Iris pigment epithelial cell (primary cell): ENCODE results near the gene P4HB.
A peak's percentile ranks its signal among the peaks of the same experiment; 100 is the strongest.
"Not testable (repeated sequence)": the region's sequence is repeated elsewhere in the genome, so short reads cannot be mapped to it uniquely, and the experiment has no call there.

Experiments used
- DNase-seq: peaks from one replicate; pipeline ENCODE4 v3.0.0-alpha.2; 2011; ENCODE audit warnings: low read depth

Gene P4HB

GRCh38 chr17:81845881-81846742 lies 14.2 kb downstream of the P4HB start:
- no peak for DNase-seq

DNA sequence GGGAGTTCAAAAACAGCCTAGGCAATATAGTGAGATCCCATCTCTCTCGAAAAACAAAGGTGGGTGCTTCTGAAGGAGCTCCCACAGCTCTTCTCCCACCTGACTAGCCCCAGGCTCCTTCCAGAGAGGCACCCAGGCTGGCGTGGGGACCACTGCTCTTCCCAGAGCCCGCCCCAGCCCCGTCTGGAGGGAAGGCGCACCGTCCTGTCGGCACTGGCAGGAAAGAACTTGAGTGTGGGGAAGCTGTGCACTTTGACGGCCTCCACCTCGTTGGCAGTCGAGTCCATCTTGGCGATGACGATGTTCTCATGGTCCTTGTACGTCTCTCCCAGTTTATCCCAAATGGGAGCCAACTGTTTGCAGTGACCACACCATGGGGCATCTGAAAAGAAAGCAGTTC lies 15.0 kb downstream of the P4HB start:
- DNase-seq = no peak

DNA sequence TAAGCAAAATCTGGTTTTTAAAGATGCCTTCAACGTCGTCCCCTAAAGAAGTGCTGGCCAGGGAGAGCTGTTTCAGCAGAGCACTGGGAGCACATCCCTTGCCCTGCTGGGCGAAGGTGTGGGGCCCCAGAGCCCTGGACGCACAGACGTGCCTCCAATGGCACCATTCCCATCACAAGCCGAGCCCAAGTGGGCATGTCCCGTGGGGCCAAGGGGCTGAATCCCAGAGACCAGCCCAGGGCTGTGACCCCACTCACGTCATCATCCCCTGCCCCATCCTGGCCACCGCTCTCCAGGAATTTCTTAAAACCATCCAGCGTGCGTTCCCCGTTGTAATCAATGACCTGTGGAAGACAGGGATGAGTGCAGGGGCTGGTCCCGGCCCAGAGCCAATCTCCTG lies 15.4 kb downstream of the P4HB start:
- no peak for DNase-seq

DNA sequence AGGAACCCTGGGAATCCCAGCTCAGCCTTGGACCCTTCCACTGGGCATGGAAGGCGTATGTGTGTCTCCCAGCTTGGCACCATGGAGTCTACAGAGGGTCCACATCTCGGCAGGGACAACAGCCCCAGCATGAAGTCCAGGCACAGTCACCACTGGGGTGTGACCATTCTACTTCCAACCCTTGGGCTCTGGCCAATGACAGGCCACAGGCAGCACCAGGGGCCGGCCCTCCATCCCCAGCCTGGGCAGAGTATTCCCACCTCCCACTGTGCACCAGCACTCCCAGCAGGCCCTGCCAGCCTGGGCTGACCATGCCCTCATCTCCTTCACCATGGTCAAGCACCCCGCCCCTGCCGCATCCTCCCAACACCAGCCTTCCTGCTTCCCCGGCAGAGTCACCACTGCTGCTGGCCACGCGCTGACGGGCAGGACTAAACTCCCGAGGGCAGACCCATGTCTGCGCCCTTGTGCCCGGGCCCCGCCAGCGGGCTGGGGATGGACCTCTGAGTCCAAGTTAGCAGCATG lies 15.9 kb downstream of the P4HB start:
- no peak for DNase-seq

DNA sequence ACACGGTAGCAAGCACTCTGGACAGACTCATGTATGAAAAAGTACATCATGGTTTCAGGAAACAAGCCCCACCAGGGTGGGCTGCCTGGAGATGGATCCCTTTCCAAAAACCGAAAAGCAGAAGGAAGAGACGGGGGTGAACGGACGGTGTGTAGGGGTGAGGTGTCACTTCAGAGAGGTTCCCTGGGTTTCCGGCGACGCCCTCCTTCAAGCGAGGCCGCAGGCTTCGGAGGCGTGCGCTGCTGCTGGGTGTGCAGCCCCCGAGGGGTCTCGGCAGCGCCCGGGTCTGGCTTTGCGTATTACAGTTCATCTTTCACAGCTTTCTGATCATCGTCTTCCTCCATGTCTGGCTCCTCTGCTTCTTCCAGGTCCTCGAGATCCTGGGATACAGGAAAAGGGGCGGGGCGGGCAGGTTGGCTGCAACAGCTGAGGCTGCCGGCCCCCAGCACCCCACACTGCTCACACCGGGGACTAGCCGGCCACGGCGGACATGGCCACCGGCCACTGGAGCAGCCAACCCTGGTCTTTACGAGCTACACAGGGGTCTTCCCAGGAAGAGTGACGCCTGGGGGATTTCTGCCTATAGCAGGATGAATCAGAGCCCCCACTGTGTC lies 16.5 kb downstream of the P4HB start:
- no peak for DNase-seq

GRCh38 chr17:81842725-81843504 lies 17.4 kb downstream of the P4HB start:
- peak; percentile 68 for DNase-seq

- no peak for DNase-seq
Observed at GRCh38 chr17:81842378-81842724, 18.0 kb downstream of the P4HB start.

- DNase-seq = no peak
Observed at GRCh38 chr17:81841866-81842265, 18.5 kb downstream of the P4HB start.

GRCh38 chr17:81840826-81841778 lies 19.2 kb downstream of the P4HB start:
- DNase-seq = no peak

GRCh38 chr17:81840059-81840458 lies 20.3 kb downstream of the P4HB start:
- not testable (repeated sequence) for DNase-seq

- DNase-seq = no peak
Observed at GRCh38 chr17:81839301-81839700, 21.0 kb downstream of the P4HB start.

DNA sequence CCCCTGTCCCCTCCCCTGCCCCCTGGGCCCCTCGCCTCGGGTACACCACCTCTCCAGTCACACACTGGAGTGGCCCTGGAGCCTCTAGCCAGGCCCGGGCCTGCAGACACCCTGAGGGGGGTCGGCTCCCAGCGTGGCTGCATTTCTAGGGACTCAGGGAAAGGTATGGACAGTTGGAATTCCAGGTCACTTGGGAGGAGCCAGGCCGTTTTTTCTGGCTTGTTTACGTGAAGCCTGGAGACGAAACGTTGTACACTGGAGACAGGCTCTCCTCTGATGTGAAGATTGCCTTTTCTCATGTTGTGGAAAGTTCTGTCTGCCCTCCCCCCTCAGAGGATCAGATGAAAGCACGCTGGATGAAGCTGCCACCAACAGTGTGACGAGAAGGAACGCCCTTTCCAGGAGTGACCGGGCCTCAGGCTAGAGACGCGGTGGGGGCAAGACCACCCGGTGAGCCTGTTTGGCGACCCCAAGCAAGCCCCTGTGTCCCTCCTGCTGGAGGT lies 21.5 kb downstream of the P4HB start:
- no peak for DNase-seq

DNA sequence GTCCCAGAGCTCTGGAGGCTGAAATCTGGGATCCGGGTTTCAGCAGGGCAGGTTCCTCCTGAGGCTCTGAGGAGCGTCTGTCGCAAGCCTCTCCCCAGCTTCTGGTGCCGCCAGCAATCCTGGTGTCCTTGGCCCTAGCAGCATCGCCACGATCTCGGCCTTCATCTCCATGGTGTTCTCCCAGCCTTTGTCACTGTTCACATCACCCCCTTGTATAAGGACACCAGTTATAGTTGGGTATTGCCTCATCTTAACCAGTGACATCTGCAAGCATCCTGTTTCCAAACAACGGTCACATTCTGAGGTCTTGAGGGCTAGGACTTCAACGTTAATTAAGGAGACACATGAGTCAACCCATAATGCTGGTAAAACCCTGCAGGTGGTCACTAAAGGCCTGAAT lies 22.7 kb downstream of the P4HB start:
- no peak for DNase-seq

DNA sequence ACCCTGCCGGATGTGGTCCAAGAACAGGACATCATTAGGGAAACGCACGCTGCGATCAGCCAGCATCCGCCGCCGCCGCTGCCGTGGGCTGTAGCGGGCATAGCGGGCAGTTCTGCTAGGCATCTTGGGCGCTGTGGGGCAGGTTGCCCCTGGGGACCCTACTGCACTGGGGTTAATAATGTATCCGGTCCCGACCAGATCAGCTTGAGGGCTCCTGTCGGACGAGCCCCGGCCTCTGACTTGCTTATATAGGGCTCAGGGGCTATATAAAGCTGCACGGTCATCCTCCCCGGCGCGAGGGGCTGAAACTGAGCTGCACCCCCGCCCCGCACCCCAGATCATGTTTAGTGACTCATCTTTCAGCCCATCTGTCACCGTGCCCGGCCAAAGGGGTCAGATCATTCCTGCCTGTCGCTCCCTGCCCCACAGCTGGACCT lies 25.5 kb downstream of the P4HB start, which contains the start of gene PPP1R27:
PPP1R27 (minus strand) TSS at position 220 of the 437 bp plus-strand sequence; CDS start at position 123, 97 bp downstream.
- no peak for DNase-seq

DNA sequence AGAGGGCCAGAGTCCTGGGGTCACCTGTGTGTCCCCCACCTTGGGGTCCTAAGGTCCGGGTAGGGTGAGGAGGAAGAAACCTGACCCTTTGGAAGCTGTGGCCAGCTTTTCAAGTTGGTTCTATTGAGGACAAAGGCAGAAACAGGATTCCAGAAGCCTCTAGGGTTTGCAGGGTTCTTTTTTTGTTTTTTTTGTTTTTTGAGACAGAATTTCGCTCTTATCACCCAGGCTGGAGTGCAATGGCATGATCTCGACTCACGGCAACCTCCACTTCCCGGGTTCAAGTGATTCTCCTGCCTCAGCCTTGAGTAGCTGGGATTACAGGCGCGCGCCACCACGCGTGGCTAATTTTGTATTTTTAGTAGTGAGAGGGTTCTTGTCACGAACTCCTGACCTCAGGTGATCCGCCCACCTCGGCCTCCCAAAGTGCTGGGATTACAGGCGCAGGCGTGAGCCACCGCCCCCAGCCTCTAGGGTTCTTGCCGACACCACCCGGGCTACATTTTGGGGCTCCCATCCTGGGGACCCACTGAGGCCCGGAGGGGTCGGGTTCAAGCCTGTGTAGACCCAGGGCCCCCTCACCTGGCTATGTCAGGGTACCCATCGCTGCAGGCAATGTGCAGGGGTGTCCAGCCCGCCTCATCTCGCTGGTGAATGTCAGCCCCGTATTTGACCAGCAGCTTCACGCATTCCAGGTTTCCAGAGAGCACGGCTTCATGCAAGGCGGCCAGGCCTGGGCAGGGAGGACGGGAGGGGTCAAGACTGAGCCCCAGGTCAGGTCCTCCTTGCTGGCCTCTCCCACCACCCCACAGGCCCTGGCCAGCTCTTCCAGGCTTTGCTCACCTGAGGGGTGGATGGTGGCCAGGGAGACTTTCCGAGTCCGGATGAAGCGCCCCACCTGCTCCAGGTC lies 26.2 kb downstream of the P4HB start:
- DNase-seq = no peak

DNA sequence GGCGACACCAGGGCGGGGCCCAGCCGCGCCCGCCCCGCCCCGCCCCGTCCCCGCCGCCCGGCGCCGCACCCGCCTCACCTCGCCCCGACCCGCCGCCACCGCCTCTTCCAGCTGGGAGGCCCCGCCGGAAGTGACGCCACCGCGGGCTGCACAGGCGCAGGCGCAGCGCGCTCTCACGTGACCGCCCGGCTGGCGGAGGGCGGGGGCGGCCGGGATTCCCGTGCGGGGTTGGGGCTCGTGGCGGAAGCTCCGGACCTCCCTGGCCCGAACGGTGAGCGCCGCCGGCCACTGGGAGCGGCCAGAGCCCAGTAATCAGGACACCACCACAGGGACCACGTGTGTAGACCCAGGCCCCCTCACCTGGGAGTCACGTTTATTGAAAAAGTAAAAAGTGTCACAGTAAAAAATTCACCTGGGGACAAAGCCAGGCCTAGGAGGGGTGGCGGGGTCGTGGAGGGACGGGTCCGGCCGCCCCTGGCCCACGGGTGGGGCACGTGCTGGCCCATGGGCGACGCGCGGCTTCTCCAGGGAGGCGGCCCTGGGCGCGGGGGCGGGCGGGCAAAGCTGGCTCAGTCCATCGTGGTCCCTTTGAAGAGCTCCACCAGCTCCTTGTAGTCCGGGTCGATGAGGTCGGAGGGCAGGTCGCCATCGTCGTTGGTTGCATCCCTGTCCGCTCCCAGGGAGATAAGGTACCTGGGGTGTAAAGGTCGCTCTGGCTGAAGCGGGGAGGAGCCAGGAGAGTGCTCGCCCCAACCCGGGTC lies 27.0 kb downstream of the P4HB start, which contains the start of gene MCRIP1:
MCRIP1 (minus strand) TSS at position 132 of the 761 bp plus-strand sequence. CDS start 8,785 bp downstream, outside the sequence.
- peak; percentile 93 for DNase-seq

GRCh38 chr17:81832608-81833159 lies 27.7 kb downstream of the P4HB start:
- DNase-seq = no peak

DNA sequence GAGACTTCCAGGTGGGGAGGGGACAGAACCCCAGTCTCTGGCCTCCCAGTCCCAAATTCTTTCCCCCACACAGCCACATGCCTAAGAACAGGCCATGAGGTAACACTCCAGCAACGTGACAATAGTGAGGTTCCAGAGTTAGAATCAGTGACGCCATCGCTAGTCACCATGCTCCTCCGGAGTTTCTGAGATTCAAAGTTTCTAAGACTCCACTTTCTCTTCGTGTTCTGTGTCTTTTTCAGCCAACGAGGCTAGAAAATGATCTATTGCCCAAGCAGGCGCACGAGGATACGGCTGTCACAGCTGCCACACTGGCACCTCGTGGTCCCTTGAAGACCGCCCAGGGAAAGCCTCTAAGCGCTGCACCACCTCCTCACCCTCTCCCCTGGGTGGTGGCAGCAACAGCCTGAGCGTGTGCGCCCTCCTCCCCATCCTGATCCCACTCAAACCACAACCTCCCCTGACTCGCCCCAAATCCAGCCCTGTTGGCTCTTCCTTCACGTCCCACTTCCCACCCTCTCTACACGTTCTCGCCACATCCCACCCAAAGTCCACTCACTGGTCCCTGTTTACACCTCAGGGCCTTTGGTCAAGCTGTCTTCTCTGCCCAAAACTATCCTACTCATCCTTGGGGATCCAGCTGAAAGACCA lies 28.3 kb downstream of the P4HB start:
- DNase-seq = no peak
